HL-60 (cell line): Measurements from ENCODE around the gene AK9.

ENCODE experiments used
- POLR2AphosphoS5 ChIP-seq: IDR thresholded peaks from 2 replicates; pipeline ENCODE4 v1.6.1; 2012; ENCODE audit warnings: low read depth
- TF ChIP-seq, protein P1 (sequence below): IDR thresholded peaks from one replicate; pipeline ENCODE4 v1.5.1; 2011; ENCODE audit warnings: low read length, control low read depth, inconsistent platforms; ENCODE audit not compliant: insufficient read depth

DNA sequence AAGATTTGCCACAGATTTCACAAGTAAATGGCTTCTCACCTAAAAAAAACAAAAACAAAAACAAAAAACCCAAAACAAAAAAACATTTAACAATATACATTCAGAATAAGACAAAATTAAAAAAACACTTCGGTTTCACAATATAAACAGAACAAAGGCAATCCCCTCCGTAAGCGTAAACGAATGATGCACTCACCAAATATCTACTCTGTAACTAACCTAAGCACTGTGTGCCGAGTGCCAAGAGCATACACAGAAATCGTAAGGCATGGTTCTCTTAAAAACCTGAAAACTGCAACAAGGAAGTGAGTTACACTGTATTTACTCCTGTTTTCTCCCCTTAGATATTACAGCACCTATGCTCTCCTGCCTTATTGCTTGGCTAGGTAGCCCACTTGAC lies 223.3 kb downstream of the AK9 start:
- TF ChIP-seq, protein P1, sequence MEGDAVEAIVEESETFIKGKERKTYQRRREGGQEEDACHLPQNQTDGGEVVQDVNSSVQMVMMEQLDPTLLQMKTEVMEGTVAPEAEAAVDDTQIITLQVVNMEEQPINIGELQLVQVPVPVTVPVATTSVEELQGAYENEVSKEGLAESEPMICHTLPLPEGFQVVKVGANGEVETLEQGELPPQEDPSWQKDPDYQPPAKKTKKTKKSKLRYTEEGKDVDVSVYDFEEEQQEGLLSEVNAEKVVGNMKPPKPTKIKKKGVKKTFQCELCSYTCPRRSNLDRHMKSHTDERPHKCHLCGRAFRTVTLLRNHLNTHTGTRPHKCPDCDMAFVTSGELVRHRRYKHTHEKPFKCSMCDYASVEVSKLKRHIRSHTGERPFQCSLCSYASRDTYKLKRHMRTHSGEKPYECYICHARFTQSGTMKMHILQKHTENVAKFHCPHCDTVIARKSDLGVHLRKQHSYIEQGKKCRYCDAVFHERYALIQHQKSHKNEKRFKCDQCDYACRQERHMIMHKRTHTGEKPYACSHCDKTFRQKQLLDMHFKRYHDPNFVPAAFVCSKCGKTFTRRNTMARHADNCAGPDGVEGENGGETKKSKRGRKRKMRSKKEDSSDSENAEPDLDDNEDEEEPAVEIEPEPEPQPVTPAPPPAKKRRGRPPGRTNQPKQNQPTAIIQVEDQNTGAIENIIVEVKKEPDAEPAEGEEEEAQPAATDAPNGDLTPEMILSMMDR: no peak
- TF ChIP-seq POLR2AphosphoS5: no peak
